ENCODE results near the gene OR56A4. TPM values are rescaled to one million over a fixed set of nuclear protein-coding genes. Genes with fewer than 3 reads are reported as not detected.
"Not testable (repeated sequence)": the region's sequence is repeated elsewhere in the genome, so short reads cannot be mapped to it uniquely, and the experiment has no call there.

OR56A4 gene
- polyA plus RNA-seq, 3 donors = not detected

GRCh38 chr11:5967708-5968107 lies 39.0 kb downstream of the OR56A4 start:
- peaks cover 4 to 22% (median 9%) of the 10 kb centered on the region in 7 donors for H3K9me3 Mint-ChIP-seq
- no peak overlapping the region for H3K27ac Mint-ChIP-seq
- TF ChIP-seq, protein P1, sequence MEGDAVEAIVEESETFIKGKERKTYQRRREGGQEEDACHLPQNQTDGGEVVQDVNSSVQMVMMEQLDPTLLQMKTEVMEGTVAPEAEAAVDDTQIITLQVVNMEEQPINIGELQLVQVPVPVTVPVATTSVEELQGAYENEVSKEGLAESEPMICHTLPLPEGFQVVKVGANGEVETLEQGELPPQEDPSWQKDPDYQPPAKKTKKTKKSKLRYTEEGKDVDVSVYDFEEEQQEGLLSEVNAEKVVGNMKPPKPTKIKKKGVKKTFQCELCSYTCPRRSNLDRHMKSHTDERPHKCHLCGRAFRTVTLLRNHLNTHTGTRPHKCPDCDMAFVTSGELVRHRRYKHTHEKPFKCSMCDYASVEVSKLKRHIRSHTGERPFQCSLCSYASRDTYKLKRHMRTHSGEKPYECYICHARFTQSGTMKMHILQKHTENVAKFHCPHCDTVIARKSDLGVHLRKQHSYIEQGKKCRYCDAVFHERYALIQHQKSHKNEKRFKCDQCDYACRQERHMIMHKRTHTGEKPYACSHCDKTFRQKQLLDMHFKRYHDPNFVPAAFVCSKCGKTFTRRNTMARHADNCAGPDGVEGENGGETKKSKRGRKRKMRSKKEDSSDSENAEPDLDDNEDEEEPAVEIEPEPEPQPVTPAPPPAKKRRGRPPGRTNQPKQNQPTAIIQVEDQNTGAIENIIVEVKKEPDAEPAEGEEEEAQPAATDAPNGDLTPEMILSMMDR (IDR thresholded peaks at IDR 0.05) = no peak

GRCh38 chr11:5966958-5967357 lies 39.8 kb downstream of the OR56A4 start:
- Histone ChIP-seq H3K79me2 (ENCODE audit: insufficient read depth, low read length) (no peaks in the 10 kb centered on the region), H3K4me2 (replicated peaks; ENCODE audit: extremely low read depth, low read length, poor library complexity, severe bottlenecking) (no peak overlapping the region), H3K36me3 (replicated peaks in 1 of 2; ENCODE audit: control insufficient read depth in 1 of 2, insufficient read depth in 2 of 2, low read length in 2 of 2) (no peaks in the 10 kb centered on the region), H4K20me1 (ENCODE audit: insufficient read depth, low read length) (no peaks in the 10 kb centered on the region), H2AFZ (ENCODE audit: insufficient read depth, low read depth, low read length, poor library complexity, severe bottlenecking) (no peak overlapping the region), H3K27me3 (ENCODE audit: control insufficient read depth in 2 of 2, insufficient read depth in 2 of 2, low read length in 2 of 2) (peaks cover 0 to 2% of the 10 kb centered on the region in 2 donors), H3K27ac (ENCODE audit: low read depth in 1 of 2, low read length in 2 of 2) (no peak overlapping the region), H3K4me1 (ENCODE audit: control insufficient read depth in 1 of 2, insufficient read depth in 2 of 2, low read length in 2 of 2) (no peaks in the 10 kb centered on the region), H3K9ac (ENCODE audit: insufficient read depth, low read length, poor library complexity, severe bottlenecking) (no peak overlapping the region), H3K4me3 (replicated peaks in 1 of 3; ENCODE audit: low read depth in 2 of 3, low read length in 3 of 3) (no peak overlapping the region), H3K9me3 (replicated peaks in 1 of 2; ENCODE audit: control insufficient read depth in 1 of 2, insufficient read depth in 1 of 2, low read length in 2 of 2) (peaks cover 5 to 7% of the 10 kb centered on the region in 2 donors)
- peaks cover 8 to 24% (median 15%) of the 10 kb centered on the region in 7 donors for H3K9me3 Mint-ChIP-seq
- no peak overlapping the region for H3K4me3 Mint-ChIP-seq
- intact Hi-C loops (cut with micrococcal nuclease) = no loop called here
- no peaks in the 10 kb centered on the region for H3K36me3 Mint-ChIP-seq
- no peak for DNase-seq
- TF ChIP-seq, protein P1 (IDR thresholded peaks at IDR 0.05) = no peak
- H3K4me1 Mint-ChIP-seq = no peaks in the 10 kb centered on the region
- no peak overlapping the region for H3K27ac Mint-ChIP-seq
- WGBS (ENCODE audit: insufficient coverage) = 100% methylated on average over 1 of the region's 2 CpGs
- peaks cover 3 to 7% (median 3%) of the 10 kb centered on the region in 3 donors for H3K27me3 Mint-ChIP-seq (ENCODE audit: low read depth in 3 of 3)

More at GRCh38 chr11:5967708-5968107, 39.0 kb downstream of the OR56A4 start:
- H3K27me3 Mint-ChIP-seq (ENCODE audit: low read depth in 3 of 3) = peaks cover 3 to 7% (median 3%) of the 10 kb centered on the region in 3 donors
- Histone ChIP-seq H3K36me3 (replicated peaks in 1 of 2; ENCODE audit: control insufficient read depth in 1 of 2, insufficient read depth in 2 of 2, low read length in 2 of 2) (no peaks in the 10 kb centered on the region), H4K20me1 (ENCODE audit: insufficient read depth, low read length) (no peaks in the 10 kb centered on the region), H3K4me1 (ENCODE audit: control insufficient read depth in 1 of 2, insufficient read depth in 2 of 2, low read length in 2 of 2) (no peaks in the 10 kb centered on the region), H3K27me3 (ENCODE audit: control insufficient read depth in 2 of 2, insufficient read depth in 2 of 2, low read length in 2 of 2) (peaks cover 0 to 2% of the 10 kb centered on the region in 2 donors), H3K27ac (ENCODE audit: low read depth in 1 of 2, low read length in 2 of 2) (no peak overlapping the region), H3K9me3 (replicated peaks in 1 of 2; ENCODE audit: control insufficient read depth in 1 of 2, insufficient read depth in 1 of 2, low read length in 2 of 2) (peaks cover 5 to 7% of the 10 kb centered on the region in 2 donors), H2AFZ (ENCODE audit: insufficient read depth, low read depth, low read length, poor library complexity, severe bottlenecking) (no peak overlapping the region), H3K4me3 (replicated peaks in 1 of 3; ENCODE audit: low read depth in 2 of 3, low read length in 3 of 3) (no peak overlapping the region), H3K79me2 (ENCODE audit: insufficient read depth, low read length) (no peaks in the 10 kb centered on the region), H3K4me2 (replicated peaks; ENCODE audit: extremely low read depth, low read length, poor library complexity, severe bottlenecking) (no peak overlapping the region), H3K9ac (ENCODE audit: insufficient read depth, low read length, poor library complexity, severe bottlenecking) (no peak overlapping the region)
- intact Hi-C loops (cut with micrococcal nuclease) = no loop called here
- H3K4me3 Mint-ChIP-seq = no peak overlapping the region
- no peaks in the 10 kb centered on the region for H3K36me3 Mint-ChIP-seq
- DNase-seq = no peak
- H3K4me1 Mint-ChIP-seq = no peaks in the 10 kb centered on the region
- WGBS (ENCODE audit: insufficient coverage) = 94% methylated on average over 3 of the region's 3 CpGs

- H3K27me3 Mint-ChIP-seq (ENCODE audit: low read depth in 3 of 3) = not testable (repeated sequence)
Observed at GRCh38 chr11:5960704-5961320, 45.9 kb downstream of the OR56A4 start.

More at GRCh38 chr11:5960704-5961320, 45.9 kb downstream of the OR56A4 start:
- H2AFZ ChIP-seq (ENCODE audit: insufficient read depth, low read depth, low read length, poor library complexity, severe bottlenecking); H3K79me2 ChIP-seq (ENCODE audit: insufficient read depth, low read length); H3K27ac Mint-ChIP-seq; H4K20me1 ChIP-seq (ENCODE audit: insufficient read depth, low read length); H3K27me3 ChIP-seq (ENCODE audit: control insufficient read depth in 2 of 2, insufficient read depth in 2 of 2, low read length in 2 of 2); H3K36me3 Mint-ChIP-seq; H3K4me3 Mint-ChIP-seq; H3K4me1 Mint-ChIP-seq; H3K4me2 ChIP-seq (replicated peaks; ENCODE audit: extremely low read depth, low read length, poor library complexity, severe bottlenecking); intact Hi-C loops (cut with micrococcal nuclease); H3K9ac ChIP-seq (ENCODE audit: insufficient read depth, low read length, poor library complexity, severe bottlenecking); H3K36me3 ChIP-seq (replicated peaks in 1 of 2; ENCODE audit: control insufficient read depth in 1 of 2, insufficient read depth in 2 of 2, low read length in 2 of 2); DNase-seq; H3K27ac ChIP-seq (ENCODE audit: low read depth in 1 of 2, low read length in 2 of 2); H3K4me3 ChIP-seq (replicated peaks in 1 of 3; ENCODE audit: low read depth in 2 of 3, low read length in 3 of 3); H3K4me1 ChIP-seq (ENCODE audit: control insufficient read depth in 1 of 2, insufficient read depth in 2 of 2, low read length in 2 of 2): not testable (repeated sequence)
- 99% methylated on average over 19 of the region's 40 CpGs for WGBS (ENCODE audit: insufficient coverage)
- H3K9me3 ChIP-seq (replicated peaks in 1 of 2; ENCODE audit: control insufficient read depth in 1 of 2, insufficient read depth in 1 of 2, low read length in 2 of 2) = peaks cover 7 to 15% of the 10 kb centered on the region in 2 donors
- peaks cover 15 to 33% (median 27%) of the 10 kb centered on the region in 7 donors for H3K9me3 Mint-ChIP-seq

All from CD14-positive monocyte (primary cell).